Stimulated activated naive CD8-positive, alpha-beta T cell treated with anti-CD3 and anti-CD28 coated beads, Interleukin-15, amount 100 ng/mL, for 72 hours (primary cell): ENCODE measurements around the gene RALGAPA2.

Experiments
- ATAC-seq: fragments of 150-1000 bp; cut with Tn5 transposase; 2 replicates; pipeline ENCODE4 v1.10.0; 2021; ENCODE audit warnings: mild to moderate bottlenecking, moderate library complexity
- DNase-seq, 2 donors: peaks; one replicate each; pipeline ENCODE4 v3.0.0; 2021 to 2022
- H3K27ac Mint-ChIP-seq, 2 donors: one replicate each; pipeline ENCODE4 v1.8.0; 2022; ENCODE audit warnings: mild to moderate bottlenecking in 2 of 2, mixed read lengths in 2 of 2, moderate library complexity in 2 of 2
- H3K27me3 Mint-ChIP-seq: one replicate; pipeline ENCODE4 v1.8.0; 2022; ENCODE audit warnings: mixed read lengths
- H3K4me1 Mint-ChIP-seq: one replicate; pipeline ENCODE4 v1.8.0; 2022; ENCODE audit warnings: mild to moderate bottlenecking, mixed read lengths
- H3K4me3 Mint-ChIP-seq, 2 donors: one replicate each; pipeline ENCODE4 v1.8.0; 2022; ENCODE audit warnings: mild to moderate bottlenecking in 2 of 2, mixed read lengths in 2 of 2, moderate library complexity in 1 of 2
- H3K9me3 Mint-ChIP-seq, 2 donors: one replicate each; pipeline ENCODE4 v1.8.0; 2022; ENCODE audit warnings: mixed read lengths in 2 of 2

The RALGAPA2 gene

GRCh38 chr20:20679316-20679715 is 33.1 kb downstream of the RALGAPA2 start:
- peak overlapping the region in 1 of 2 donors; percentile 9 for H3K27ac Mint-ChIP-seq
- ATAC-seq = no peak

GRCh38 chr20:20677186-20677585 is 35.3 kb downstream of the RALGAPA2 start:
- Mint-ChIP-seq H3K9me3 (no peaks in the 10 kb centered on the region), H3K27me3 (no peaks in the 10 kb centered on the region), H3K4me1 (peaks cover 6% of the 10 kb centered on the region), H3K27ac (no peak overlapping the region), H3K4me3 (no peak overlapping the region)
- ATAC-seq = no peak
- DNase-seq = no peak

More at GRCh38 chr20:20679316-20679715, 33.1 kb downstream of the RALGAPA2 start:
- no peaks in the 10 kb centered on the region for H3K9me3 Mint-ChIP-seq
- H3K4me3 Mint-ChIP-seq = no peak overlapping the region
- peaks cover 28% of the 10 kb centered on the region for H3K4me1 Mint-ChIP-seq
- H3K27me3 Mint-ChIP-seq = no peaks in the 10 kb centered on the region
- no peak for DNase-seq

- H3K27me3 Mint-ChIP-seq = no peaks in the 10 kb centered on the region
- no peak overlapping the region for H3K27ac Mint-ChIP-seq
- H3K9me3 Mint-ChIP-seq = no peaks in the 10 kb centered on the region
- DNase-seq (no peak), ATAC-seq (peak; percentile 42)
- peaks cover 31% of the 10 kb centered on the region for H3K4me1 Mint-ChIP-seq
- H3K4me3 Mint-ChIP-seq = no peak overlapping the region
Measured at GRCh38 chr20:20668639-20669038, 43.8 kb downstream of the RALGAPA2 start.

- Mint-ChIP-seq H3K9me3 (no peaks in the 10 kb centered on the region), H3K27ac (no peak overlapping the region), H3K4me1 (peaks cover 31% of the 10 kb centered on the region), H3K4me3 (no peak overlapping the region), H3K27me3 (no peaks in the 10 kb centered on the region)
- DNase-seq (no peak), ATAC-seq (no peak)
Measured at GRCh38 chr20:20666359-20666758, 46.1 kb downstream of the RALGAPA2 start.

- Mint-ChIP-seq H3K27me3 (no peaks in the 10 kb centered on the region), H3K4me1 (peaks cover 31% of the 10 kb centered on the region), H3K4me3 (no peak overlapping the region), H3K27ac (no peak overlapping the region), H3K9me3 (no peaks in the 10 kb centered on the region)
- DNase-seq (no peak), ATAC-seq (no peak)
Measured at GRCh38 chr20:20665606-20666332, 46.7 kb downstream of the RALGAPA2 start.

- Mint-ChIP-seq H3K4me3 (no peak overlapping the region), H3K27ac (no peak overlapping the region), H3K4me1 (peaks cover 31% of the 10 kb centered on the region), H3K27me3 (no peaks in the 10 kb centered on the region), H3K9me3 (no peaks in the 10 kb centered on the region)
- no peak for DNase-seq
- peak; percentile 73 for ATAC-seq
Measured at GRCh38 chr20:20664795-20665589, 47.5 kb downstream of the RALGAPA2 start.

- Mint-ChIP-seq H3K4me1 (peaks cover 30% of the 10 kb centered on the region), H3K27ac (no peak overlapping the region), H3K4me3 (no peak overlapping the region), H3K9me3 (no peaks in the 10 kb centered on the region), H3K27me3 (no peaks in the 10 kb centered on the region)
- no peak for DNase-seq
- no peak for ATAC-seq
Measured at GRCh38 chr20:20663841-20664240, 48.6 kb downstream of the RALGAPA2 start.

GRCh38 chr20:20658871-20659431 is 53.5 kb downstream of the RALGAPA2 start:
- H3K4me1 Mint-ChIP-seq = no peaks in the 10 kb centered on the region
- H3K27me3 Mint-ChIP-seq = no peaks in the 10 kb centered on the region
- H3K9me3 Mint-ChIP-seq = no peaks in the 10 kb centered on the region
- H3K4me3 Mint-ChIP-seq = no peak overlapping the region
- DNase-seq = no peak
- H3K27ac Mint-ChIP-seq = no peak overlapping the region
- no peak for ATAC-seq

- Mint-ChIP-seq H3K27me3 (no peaks in the 10 kb centered on the region), H3K27ac (no peak overlapping the region), H3K9me3 (no peaks in the 10 kb centered on the region), H3K4me3 (no peak overlapping the region), H3K4me1 (no peaks in the 10 kb centered on the region)
- ATAC-seq (no peak), DNase-seq (no peak)
Measured at GRCh38 chr20:20658123-20658522, 54.3 kb downstream of the RALGAPA2 start.

- no peak for ATAC-seq
- H3K27ac Mint-ChIP-seq = no peak overlapping the region
- no peak for DNase-seq
- no peaks in the 10 kb centered on the region for H3K9me3 Mint-ChIP-seq
- no peaks in the 10 kb centered on the region for H3K4me1 Mint-ChIP-seq
- no peaks in the 10 kb centered on the region for H3K27me3 Mint-ChIP-seq
- no peak overlapping the region for H3K4me3 Mint-ChIP-seq
Measured at GRCh38 chr20:20657092-20657491, 55.4 kb downstream of the RALGAPA2 start.

- no peaks in the 10 kb centered on the region for H3K9me3 Mint-ChIP-seq
- no peaks in the 10 kb centered on the region for H3K4me1 Mint-ChIP-seq
- H3K27me3 Mint-ChIP-seq = no peaks in the 10 kb centered on the region
- no peak for DNase-seq
- H3K27ac Mint-ChIP-seq = no peak overlapping the region
- H3K4me3 Mint-ChIP-seq = no peak overlapping the region
- no peak for ATAC-seq
Measured at GRCh38 chr20:20655883-20656282, 56.6 kb downstream of the RALGAPA2 start.

GRCh38 chr20:20649945-20650344 is 62.5 kb downstream of the RALGAPA2 start:
- ATAC-seq (no peak), DNase-seq (no peak)
- Mint-ChIP-seq H3K27ac (no peak overlapping the region), H3K27me3 (no peaks in the 10 kb centered on the region), H3K9me3 (peaks cover 0 to 6% of the 10 kb centered on the region in 2 donors), H3K4me3 (no peak overlapping the region), H3K4me1 (peaks cover 8% of the 10 kb centered on the region)

GRCh38 chr20:20643927-20644326 is 68.5 kb downstream of the RALGAPA2 start:
- Mint-ChIP-seq H3K4me1 (peaks cover 6% of the 10 kb centered on the region), H3K4me3 (no peak overlapping the region), H3K27ac (no peak overlapping the region), H3K27me3 (no peaks in the 10 kb centered on the region), H3K9me3 (peaks cover 0 to 6% of the 10 kb centered on the region in 2 donors)
- DNase-seq = no peak
- no peak for ATAC-seq

- no peak for DNase-seq
- H3K4me1 Mint-ChIP-seq = no peaks in the 10 kb centered on the region
- no peaks in the 10 kb centered on the region for H3K9me3 Mint-ChIP-seq
- no peaks in the 10 kb centered on the region for H3K27me3 Mint-ChIP-seq
- H3K4me3 Mint-ChIP-seq = no peak overlapping the region
- no peak for ATAC-seq
- H3K27ac Mint-ChIP-seq = no peak overlapping the region
Measured at GRCh38 chr20:20641783-20642182, 70.7 kb downstream of the RALGAPA2 start.

- Mint-ChIP-seq H3K4me3 (no peak overlapping the region), H3K27ac (no peak overlapping the region), H3K27me3 (no peaks in the 10 kb centered on the region), H3K4me1 (no peaks in the 10 kb centered on the region), H3K9me3 (no peaks in the 10 kb centered on the region)
- ATAC-seq (no peak), DNase-seq (no peak)
Measured at GRCh38 chr20:20638878-20639277, 73.6 kb downstream of the RALGAPA2 start.
